ENCODE data around the gene EVA1C. TPM values are rescaled to one million over a fixed set of nuclear protein-coding genes. Genes with fewer than 3 reads are reported as not detected.

Gene EVA1C
- total and polyA plus RNA-seq, 10 of the 15 experiments (the other 5 are each of a cell fraction or from before 2014, with no cell fraction given): 0.13 to 0.56 (median 0.34) TPM; not detected in 7

DNA sequence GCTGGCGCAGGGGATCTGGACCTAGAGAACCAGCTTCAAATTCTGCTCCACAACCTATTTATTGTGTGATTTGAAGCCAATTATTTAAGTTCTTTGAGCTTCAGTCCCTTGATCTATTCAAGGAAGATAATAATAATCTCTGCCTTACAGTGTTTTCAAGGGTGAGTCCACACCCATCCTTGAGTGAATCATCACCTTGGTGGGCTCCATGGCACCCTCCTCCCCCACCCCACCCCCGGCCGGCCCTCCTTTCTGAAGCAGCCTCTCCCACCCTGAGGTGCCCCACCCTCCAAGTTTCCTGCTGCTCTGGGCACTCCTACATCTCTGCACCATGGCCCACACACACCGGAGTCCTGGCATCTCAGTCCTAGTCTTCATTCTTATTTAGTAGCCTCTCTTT lies 134.5 kb downstream of the EVA1C start:
- no peaks in the 10 kb centered on the region for H3K9me3 ChIP-seq (replicated peaks; ENCODE audit: control insufficient read depth, insufficient read depth, low read length)
- TF ChIP-seq, protein P1, sequence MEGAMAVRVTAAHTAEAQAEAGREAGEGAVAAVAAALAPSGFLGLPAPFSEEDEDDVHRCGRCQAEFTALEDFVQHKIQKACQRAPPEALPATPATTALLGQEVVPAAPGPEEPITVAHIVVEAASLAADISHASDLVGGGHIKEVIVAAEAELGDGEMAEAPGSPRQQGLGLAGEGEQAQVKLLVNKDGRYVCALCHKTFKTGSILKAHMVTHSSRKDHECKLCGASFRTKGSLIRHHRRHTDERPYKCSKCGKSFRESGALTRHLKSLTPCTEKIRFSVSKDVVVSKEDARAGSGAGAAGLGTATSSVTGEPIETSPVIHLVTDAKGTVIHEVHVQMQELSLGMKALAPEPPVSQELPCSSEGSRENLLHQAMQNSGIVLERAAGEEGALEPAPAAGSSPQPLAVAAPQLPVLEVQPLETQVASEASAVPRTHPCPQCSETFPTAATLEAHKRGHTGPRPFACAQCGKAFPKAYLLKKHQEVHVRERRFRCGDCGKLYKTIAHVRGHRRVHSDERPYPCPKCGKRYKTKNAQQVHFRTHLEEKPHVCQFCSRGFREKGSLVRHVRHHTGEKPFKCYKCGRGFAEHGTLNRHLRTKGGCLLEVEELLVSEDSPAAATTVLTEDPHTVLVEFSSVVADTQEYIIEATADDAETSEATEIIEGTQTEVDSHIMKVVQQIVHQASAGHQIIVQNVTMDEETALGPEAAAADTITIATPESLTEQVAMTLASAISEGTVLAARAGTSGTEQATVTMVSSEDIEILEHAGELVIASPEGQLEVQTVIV (IDR thresholded peaks at IDR 0.05; ENCODE audit: borderline replicate concordance, partially characterized antibody): no peak
- TF ChIP-seq RAD21 (IDR thresholded peaks at IDR 0.05; ENCODE audit: insufficient read depth, low read depth, low read length) (no peak), HDAC6 (IDR thresholded peaks at IDR 0.05; ENCODE audit: unreplicated experiment) (no peak), HCFC1 (IDR thresholded peaks at IDR 0.05; ENCODE audit: low read length) (no peak), ATF7 (IDR thresholded peaks at IDR 0.05; ENCODE audit: low read depth) (no peak), RBBP5 (conservative IDR thresholded peaks at IDR 0.05) (no peak), SREBF2 (IDR thresholded peaks at IDR 0.05; ENCODE audit: low read length) (no peak), SIX5 (IDR thresholded peaks at IDR 0.05; ENCODE audit: low read depth, low read length, severe bottlenecking) (no peak), CBFB (IDR thresholded peaks at IDR 0.05; ENCODE audit: low read depth) (no peak), ZNF207 (IDR thresholded peaks at IDR 0.05; ENCODE audit: borderline replicate concordance) (no peak)
- TF ChIP-seq, protein P2, sequence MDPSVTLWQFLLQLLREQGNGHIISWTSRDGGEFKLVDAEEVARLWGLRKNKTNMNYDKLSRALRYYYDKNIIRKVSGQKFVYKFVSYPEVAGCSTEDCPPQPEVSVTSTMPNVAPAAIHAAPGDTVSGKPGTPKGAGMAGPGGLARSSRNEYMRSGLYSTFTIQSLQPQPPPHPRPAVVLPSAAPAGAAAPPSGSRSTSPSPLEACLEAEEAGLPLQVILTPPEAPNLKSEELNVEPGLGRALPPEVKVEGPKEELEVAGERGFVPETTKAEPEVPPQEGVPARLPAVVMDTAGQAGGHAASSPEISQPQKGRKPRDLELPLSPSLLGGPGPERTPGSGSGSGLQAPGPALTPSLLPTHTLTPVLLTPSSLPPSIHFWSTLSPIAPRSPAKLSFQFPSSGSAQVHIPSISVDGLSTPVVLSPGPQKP (IDR thresholded peaks at IDR 0.05; ENCODE audit: low read depth, low read length): no peak
- TF ChIP-seq, protein P3, sequence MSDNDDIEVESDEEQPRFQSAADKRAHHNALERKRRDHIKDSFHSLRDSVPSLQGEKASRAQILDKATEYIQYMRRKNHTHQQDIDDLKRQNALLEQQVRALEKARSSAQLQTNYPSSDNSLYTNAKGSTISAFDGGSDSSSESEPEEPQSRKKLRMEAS (IDR thresholded peaks at IDR 0.05; ENCODE audit: low read depth, low read length): no peak
- TF ChIP-seq, protein P4, sequence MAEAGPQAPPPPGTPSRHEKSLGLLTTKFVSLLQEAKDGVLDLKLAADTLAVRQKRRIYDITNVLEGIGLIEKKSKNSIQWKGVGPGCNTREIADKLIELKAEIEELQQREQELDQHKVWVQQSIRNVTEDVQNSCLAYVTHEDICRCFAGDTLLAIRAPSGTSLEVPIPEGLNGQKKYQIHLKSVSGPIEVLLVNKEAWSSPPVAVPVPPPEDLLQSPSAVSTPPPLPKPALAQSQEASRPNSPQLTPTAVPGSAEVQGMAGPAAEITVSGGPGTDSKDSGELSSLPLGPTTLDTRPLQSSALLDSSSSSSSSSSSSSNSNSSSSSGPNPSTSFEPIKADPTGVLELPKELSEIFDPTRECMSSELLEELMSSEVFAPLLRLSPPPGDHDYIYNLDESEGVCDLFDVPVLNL (IDR thresholded peaks at IDR 0.05; ENCODE audit: low read depth, low read length): no peak
- TF ChIP-seq, protein P5, sequence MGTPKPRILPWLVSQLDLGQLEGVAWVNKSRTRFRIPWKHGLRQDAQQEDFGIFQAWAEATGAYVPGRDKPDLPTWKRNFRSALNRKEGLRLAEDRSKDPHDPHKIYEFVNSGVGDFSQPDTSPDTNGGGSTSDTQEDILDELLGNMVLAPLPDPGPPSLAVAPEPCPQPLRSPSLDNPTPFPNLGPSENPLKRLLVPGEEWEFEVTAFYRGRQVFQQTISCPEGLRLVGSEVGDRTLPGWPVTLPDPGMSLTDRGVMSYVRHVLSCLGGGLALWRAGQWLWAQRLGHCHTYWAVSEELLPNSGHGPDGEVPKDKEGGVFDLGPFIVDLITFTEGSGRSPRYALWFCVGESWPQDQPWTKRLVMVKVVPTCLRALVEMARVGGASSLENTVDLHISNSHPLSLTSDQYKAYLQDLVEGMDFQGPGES (IDR thresholded peaks at IDR 0.05): no peak
- CTCF ChIA-PET: interaction anchor here (0.6 kb wide), 1 partner anchor 268 kb away, joined by 3 read pairs; the partner anchor contains the start of gene MIS18A
- intact Hi-C loops (cut with micrococcal nuclease; ENCODE audit: unreplicated experiment): no loop called here
- H3K27ac ChIP-seq (ENCODE audit: control insufficient read depth, insufficient read depth): no peak overlapping the region
- in situ Hi-C loops (cut with MboI): no loop called here
- FAIRE-seq: no peak
- BruUV-seq (replicated peaks): no TSS peak
- no peak overlapping the region for H3K4me2 ChIP-seq (ENCODE audit: control insufficient read depth, insufficient read depth)
- H4K20me1 ChIP-seq (ENCODE audit: control insufficient read depth, insufficient read depth): no peaks in the 10 kb centered on the region
- DNase-seq (ENCODE audit: low read depth, low spot score): no peak
- H3K79me2 ChIP-seq (ENCODE audit: control insufficient read depth, insufficient read depth, low read length): no peaks in the 10 kb centered on the region
- no peak overlapping the region for H3K9ac ChIP-seq (ENCODE audit: control insufficient read depth, insufficient read depth, low read length)
- no peak for ATAC-seq
- H3K4me3 ChIP-seq: no peak overlapping the region
- H3K4me1 ChIP-seq (ENCODE audit: control insufficient read depth, insufficient read depth, low read length): no peaks in the 10 kb centered on the region
- H2AFZ ChIP-seq (ENCODE audit: control insufficient read depth, low read depth, low read length): no peak overlapping the region
- WGBS (ENCODE audit: insufficient coverage, insufficient replicate concordance, low lambda C conversion rate, missing lambda C conversion rate): 21% methylated on average over 4 of the region's 4 CpGs
- no peaks in the 10 kb centered on the region for H3K36me3 ChIP-seq (ENCODE audit: control insufficient read depth in 2 of 2, insufficient read depth in 2 of 2, low read length in 1 of 2)
- POLR2A ChIA-PET: interaction anchor here (0.6 kb wide), 1 partner anchor 253 kb away, joined by 3 read pairs; no protein-coding TSS in a partner anchor
- H3K27me3 ChIP-seq (replicated peaks in 1 of 2; ENCODE audit: control insufficient read depth in 2 of 2, insufficient read depth in 2 of 2, low read length in 1 of 2): no peaks in the 10 kb centered on the region
- SMC1A ChIA-PET (ENCODE audit: uncharacterized antibody, unreplicated experiment): no interaction called here
- RAD21 ChIA-PET (ENCODE audit: unreplicated experiment): no interaction called here
